Gastroesophageal sphincter (tissue), 3 donors: ENCODE data around the gene MLLT3.

Source experiments
- CTCF ChIP-seq, 4 experiments: fragments of 200-600 bp in 2 of 4; fragments of 450-650 bp in 2 of 4; sonication (generic) in 1 of 4; IDR thresholded peaks; one replicate each; pipeline ENCODE4 v1.5.1; 2017 to 2019; ENCODE audit warnings: antibody characterized with exemption in 4 of 4, mild to moderate bottlenecking in 2 of 4, moderate library complexity in 2 of 4
- POLR2A ChIP-seq, 2 donors: fragments of 450-650 bp; IDR thresholded peaks; one replicate each; pipeline ENCODE4 v1.6.1; 2017; ENCODE audit warnings: antibody characterized with exemption in 2 of 2, mild to moderate bottlenecking in 2 of 2, moderate library complexity in 1 of 2
- POLR2AphosphoS5 ChIP-seq: sonication (generic); formaldehyde crosslinking; IDR thresholded peaks from one replicate; pipeline ENCODE4 v1.6.1; 2017; ENCODE audit warnings: antibody characterized with exemption

- TF ChIP-seq CTCF (IDR thresholded peaks at IDR 0.05), result no peak
- no peak for TF ChIP-seq POLR2A (IDR thresholded peaks at IDR 0.05)
- no peak for TF ChIP-seq POLR2AphosphoS5
Measured at GRCh38 chr9:20557890-20558565, 64.3 kb downstream of the MLLT3 start.
